GM23338 (cell line): Measurements from ENCODE around the gene MBOAT7.

Experiments
- CREB1 ChIP-seq: fragments of 250-450 bp; sonication (Bioruptor Pico); IDR thresholded peaks from 2 replicates; pipeline ENCODE4 v1.5.0; 2020; ENCODE audit warnings: low read depth, mild to moderate bottlenecking, moderate library complexity
- EZH2 ChIP-seq: fragments of 200-600 bp; sonication (generic); IDR thresholded peaks from one replicate; pipeline ENCODE4 v1.8.0; 2017; ENCODE audit warnings: antibody characterized with exemption, mild to moderate bottlenecking, low read depth; ENCODE audit not compliant: unreplicated experiment
- EZH2phosphoT487 ChIP-seq: fragments of 200-600 bp; sonication (generic); IDR thresholded peaks from one replicate; pipeline ENCODE4 v1.8.1; 2018; ENCODE audit warnings: antibody characterized with exemption; ENCODE audit not compliant: unreplicated experiment
- POLR2AphosphoS5 ChIP-seq: IDR thresholded peaks from 2 replicates; pipeline ENCODE4 v1.6.1; 2016; ENCODE audit warnings: antibody characterized with exemption, low read depth
- REST ChIP-seq: IDR thresholded peaks from one replicate; pipeline ENCODE4 v1.6.1; 2018; ENCODE audit warnings: antibody characterized with exemption; ENCODE audit not compliant: unreplicated experiment
- TF ChIP-seq, protein P1 (sequence below), 2 experiments: fragments of 200-600 bp in 1 of 2; sonication (generic) in 1 of 2; conservative IDR thresholded peaks; 2 replicates each; pipeline versions ENCODE4 v1.5.1 to v1.6.1; 2016 to 2017; ENCODE audit warnings: antibody characterized with exemption in 2 of 2, low read depth in 2 of 2, mild to moderate bottlenecking in 2 of 2, moderate library complexity in 1 of 2

GRCh38 chr19:54231077-54231931 is 41.9 kb upstream of the MBOAT7 start:
- TF ChIP-seq, protein P1, sequence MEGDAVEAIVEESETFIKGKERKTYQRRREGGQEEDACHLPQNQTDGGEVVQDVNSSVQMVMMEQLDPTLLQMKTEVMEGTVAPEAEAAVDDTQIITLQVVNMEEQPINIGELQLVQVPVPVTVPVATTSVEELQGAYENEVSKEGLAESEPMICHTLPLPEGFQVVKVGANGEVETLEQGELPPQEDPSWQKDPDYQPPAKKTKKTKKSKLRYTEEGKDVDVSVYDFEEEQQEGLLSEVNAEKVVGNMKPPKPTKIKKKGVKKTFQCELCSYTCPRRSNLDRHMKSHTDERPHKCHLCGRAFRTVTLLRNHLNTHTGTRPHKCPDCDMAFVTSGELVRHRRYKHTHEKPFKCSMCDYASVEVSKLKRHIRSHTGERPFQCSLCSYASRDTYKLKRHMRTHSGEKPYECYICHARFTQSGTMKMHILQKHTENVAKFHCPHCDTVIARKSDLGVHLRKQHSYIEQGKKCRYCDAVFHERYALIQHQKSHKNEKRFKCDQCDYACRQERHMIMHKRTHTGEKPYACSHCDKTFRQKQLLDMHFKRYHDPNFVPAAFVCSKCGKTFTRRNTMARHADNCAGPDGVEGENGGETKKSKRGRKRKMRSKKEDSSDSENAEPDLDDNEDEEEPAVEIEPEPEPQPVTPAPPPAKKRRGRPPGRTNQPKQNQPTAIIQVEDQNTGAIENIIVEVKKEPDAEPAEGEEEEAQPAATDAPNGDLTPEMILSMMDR (conservative IDR thresholded peaks at IDR 0.05; ENCODE audit: low read depth in 2 of 2): peak; percentile 98 to 99
- TF ChIP-seq EZH2phosphoT487: no peak
- TF ChIP-seq POLR2AphosphoS5: no peak
- no peak for TF ChIP-seq REST
- no peak for TF ChIP-seq EZH2
- peak; percentile 64 for TF ChIP-seq CREB1 (CRISPR knock-in tag)
